ACC112 (cell line): ENCODE results near the gene FRAS1.
"Not testable (repeated sequence)": the region's sequence is repeated elsewhere in the genome, so short reads cannot be mapped to it uniquely, and the experiment has no call there.

Experiments used
- H2AFZ ChIP-seq: fragments of 200-600 bp; sonication (generic); one replicate; pipeline ENCODE4 v1.6.0; 2017; ENCODE audit warnings: antibody characterized with exemption, low read length; ENCODE audit not compliant: unreplicated experiment
- H3K27ac ChIP-seq: fragments of 200-600 bp; sonication (generic); 2 replicates; pipeline ENCODE4 v1.5.1; 2014; ENCODE audit warnings: low read depth, mild to moderate bottlenecking, antibody characterized with exemption, low read length, moderate library complexity
- H3K27me3 ChIP-seq: fragments of 200-600 bp; sonication (generic); 2 replicates; pipeline ENCODE4 v1.6.1; 2014; ENCODE audit warnings: mild to moderate bottlenecking, antibody characterized with exemption, low read length, moderate library complexity, mixed read lengths; ENCODE audit not compliant: insufficient read depth
- H3K36me3 ChIP-seq: fragments of 200-600 bp; sonication (generic); 2 replicates; pipeline ENCODE4 v1.6.1; 2016; ENCODE audit warnings: mild to moderate bottlenecking, antibody characterized with exemption, low read length, moderate library complexity, mixed read lengths; ENCODE audit not compliant: insufficient read depth
- H3K4me1 ChIP-seq: fragments of 200-600 bp; sonication (generic); one replicate; pipeline ENCODE4 v1.6.1; 2016; ENCODE audit warnings: low read length, mixed read lengths; ENCODE audit not compliant: insufficient read depth, unreplicated experiment, control insufficient read depth
- H3K4me3 ChIP-seq: fragments of 200-600 bp; sonication (generic); 2 replicates; pipeline ENCODE4 v1.5.1; 2014; ENCODE audit warnings: mild to moderate bottlenecking, low read depth, low read length
- H3K79me2 ChIP-seq: fragments of 200-600 bp; sonication (generic); one replicate; pipeline ENCODE4 v1.6.0; 2016; ENCODE audit warnings: low read length; ENCODE audit not compliant: control insufficient read depth, unreplicated experiment, insufficient read depth

FRAS1 gene

GRCh38 chr4:78057135-78057599 is at the start of gene FRAS1:
Gene FRAS1 (plus strand): TSS chr4:78057323. CDS start chr4:78058010, 687 bp downstream.
- H3K36me3 ChIP-seq = no peaks in the 10 kb centered on the region
- H3K4me3 ChIP-seq = peak within 1 kb of the TSS; percentile 82
- H3K79me2 ChIP-seq = no peaks in the 10 kb centered on the region
- peak within 1 kb of the TSS; percentile 87 for H2AFZ ChIP-seq
- H3K4me1 ChIP-seq = no peaks in the 10 kb centered on the region
- H3K27ac ChIP-seq = no peak within 1 kb of the TSS
- H3K27me3 ChIP-seq = peaks cover 16% of the 10 kb centered on the region

DNA sequence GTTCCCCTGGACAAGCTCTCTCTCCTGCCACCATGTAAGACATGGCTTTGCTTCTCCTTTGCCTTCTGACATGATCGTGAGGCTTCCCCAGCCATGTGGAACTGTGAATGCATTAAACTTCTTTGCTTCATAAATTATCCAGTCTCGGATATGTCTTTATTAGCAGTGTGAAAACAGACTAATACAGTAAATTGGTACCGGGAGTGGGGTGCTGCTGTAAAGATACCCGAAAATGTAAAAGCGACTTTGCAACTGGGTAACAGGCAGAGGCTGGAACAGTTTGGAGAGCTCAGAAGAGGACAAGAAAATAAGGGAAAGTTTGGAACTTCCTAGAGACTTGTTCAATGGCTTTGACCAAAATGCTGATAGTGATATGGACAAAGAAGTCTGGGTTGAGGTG is 46.1 kb upstream of the FRAS1 start:
- H3K4me3 ChIP-seq, H3K4me1 ChIP-seq, H2AFZ ChIP-seq, H3K27me3 ChIP-seq, H3K27ac ChIP-seq, H3K36me3 ChIP-seq, H3K79me2 ChIP-seq: not testable (repeated sequence)

DNA sequence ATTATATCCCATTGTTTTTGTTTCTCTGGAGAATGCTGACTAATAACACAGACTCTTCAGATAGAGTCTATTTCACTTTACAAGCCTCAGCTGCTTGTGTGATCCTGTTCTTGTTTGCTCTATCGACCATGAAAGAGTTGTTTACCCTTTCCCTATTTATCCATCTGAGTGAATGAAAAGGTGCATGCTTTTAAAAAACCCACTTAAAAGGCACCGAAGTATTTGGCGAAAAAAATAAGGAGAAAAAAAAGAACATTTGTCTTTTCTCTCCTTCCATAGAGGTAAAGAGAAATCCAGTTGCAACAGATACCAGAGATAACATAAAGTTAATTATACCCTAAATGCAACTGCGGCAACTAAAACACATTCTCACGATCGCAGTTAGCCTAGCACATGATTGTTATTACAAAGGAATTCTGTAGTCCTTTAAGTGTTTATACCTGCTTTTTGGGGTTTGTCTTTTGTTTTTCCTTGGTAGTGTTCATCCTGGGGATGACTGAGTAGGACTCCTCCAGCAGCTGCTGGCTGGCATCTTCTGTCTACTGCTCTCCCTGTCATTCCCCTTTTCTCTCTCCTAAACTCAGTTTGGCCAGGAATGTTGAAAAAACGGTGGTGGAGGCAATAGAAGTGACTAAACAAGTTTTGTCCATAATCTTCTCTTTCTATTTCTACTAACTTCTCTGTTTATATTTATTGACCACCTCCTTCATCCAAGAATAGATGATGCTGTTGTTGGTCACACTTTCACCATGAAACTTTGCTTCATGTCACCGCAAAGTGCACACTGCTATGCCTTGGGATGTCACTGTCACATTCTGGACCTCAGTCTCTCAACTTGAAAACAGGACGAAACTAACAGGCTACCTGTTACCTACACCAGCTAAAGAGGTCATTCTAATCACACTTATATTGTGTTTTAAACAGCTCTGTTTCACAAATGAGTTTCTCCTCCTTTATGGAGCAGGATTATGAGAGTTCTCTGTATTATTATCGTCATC is 41.9 kb upstream of the FRAS1 start:
- no peaks in the 10 kb centered on the region for H3K27me3 ChIP-seq
- H3K79me2 ChIP-seq = no peaks in the 10 kb centered on the region
- no peak overlapping the region for H2AFZ ChIP-seq
- no peak overlapping the region for H3K4me3 ChIP-seq
- no peaks in the 10 kb centered on the region for H3K4me1 ChIP-seq
- no peaks in the 10 kb centered on the region for H3K36me3 ChIP-seq
- H3K27ac ChIP-seq = no peak overlapping the region

- no peak overlapping the region for H3K27ac ChIP-seq
- no peaks in the 10 kb centered on the region for H3K4me1 ChIP-seq
- H2AFZ ChIP-seq = no peak overlapping the region
Measured at GRCh38 chr4:78018271-78019049, 38.7 kb upstream of the FRAS1 start.

GRCh38 chr4:78019414-78019813 is 37.7 kb upstream of the FRAS1 start:
- Histone ChIP-seq H3K27me3 (no peaks in the 10 kb centered on the region), H3K79me2 (no peaks in the 10 kb centered on the region), H3K4me3 (no peak overlapping the region), H2AFZ (no peak overlapping the region), H3K36me3 (no peaks in the 10 kb centered on the region), H3K4me1 (peaks cover 4% of the 10 kb centered on the region), H3K27ac (no peak overlapping the region)

More at GRCh38 chr4:78018271-78019049, 38.7 kb upstream of the FRAS1 start:
- no peaks in the 10 kb centered on the region for H3K36me3 ChIP-seq
- H3K27me3 ChIP-seq = no peaks in the 10 kb centered on the region
- H3K79me2 ChIP-seq = no peaks in the 10 kb centered on the region
- no peak overlapping the region for H3K4me3 ChIP-seq

- Histone ChIP-seq H3K4me1 (peaks cover 6% of the 10 kb centered on the region), H3K36me3 (no peaks in the 10 kb centered on the region), H2AFZ (no peak overlapping the region), H3K4me3 (no peak overlapping the region), H3K27ac (no peak overlapping the region), H3K27me3 (no peaks in the 10 kb centered on the region), H3K79me2 (no peaks in the 10 kb centered on the region)
Measured at GRCh38 chr4:78020677-78021076, 36.4 kb upstream of the FRAS1 start.

DNA sequence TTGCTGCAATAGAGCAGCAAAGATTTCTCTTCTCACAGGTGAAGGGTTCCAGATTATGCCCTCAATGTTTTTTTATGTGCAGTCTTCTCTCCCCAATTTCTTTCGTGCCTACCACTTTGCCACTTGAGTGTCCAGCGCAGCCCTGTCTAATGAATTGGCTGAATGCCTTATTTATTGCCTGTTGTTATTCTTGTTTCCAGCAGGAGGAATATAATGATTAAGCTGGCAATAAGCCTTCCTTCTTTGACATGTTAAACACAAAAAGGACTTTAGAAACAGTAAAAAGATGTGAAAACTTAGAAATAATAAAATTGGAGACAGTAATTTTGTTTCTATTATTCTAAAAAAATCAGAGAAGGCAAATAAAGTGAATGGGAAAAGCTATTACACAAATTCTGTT is 34.6 kb upstream of the FRAS1 start:
- H3K27ac ChIP-seq = no peak overlapping the region
- H3K27me3 ChIP-seq = no peaks in the 10 kb centered on the region
- H3K36me3 ChIP-seq = no peaks in the 10 kb centered on the region
- peaks cover 6% of the 10 kb centered on the region for H3K4me1 ChIP-seq
- H2AFZ ChIP-seq = no peak overlapping the region
- H3K79me2 ChIP-seq = no peaks in the 10 kb centered on the region
- H3K4me3 ChIP-seq = no peak overlapping the region

- Histone ChIP-seq H2AFZ (no peak overlapping the region), H3K4me1 (peaks cover 6% of the 10 kb centered on the region), H3K36me3 (no peaks in the 10 kb centered on the region), H3K79me2 (no peaks in the 10 kb centered on the region), H3K27me3 (no peaks in the 10 kb centered on the region), H3K27ac (no peak overlapping the region), H3K4me3 (no peak overlapping the region)
Measured at GRCh38 chr4:78024085-78024484, 33.0 kb upstream of the FRAS1 start.

- H3K27me3 ChIP-seq = no peaks in the 10 kb centered on the region
- no peaks in the 10 kb centered on the region for H3K79me2 ChIP-seq
- H2AFZ ChIP-seq = no peak overlapping the region
- H3K4me1 ChIP-seq = peaks cover 6% of the 10 kb centered on the region
- H3K36me3 ChIP-seq = no peaks in the 10 kb centered on the region
- no peak overlapping the region for H3K27ac ChIP-seq
- H3K4me3 ChIP-seq = no peak overlapping the region
Measured at GRCh38 chr4:78024576-78025091, 32.5 kb upstream of the FRAS1 start.

- peaks cover 8% of the 10 kb centered on the region for H3K27me3 ChIP-seq
- H3K79me2 ChIP-seq = no peaks in the 10 kb centered on the region
- no peak overlapping the region for H2AFZ ChIP-seq
- H3K4me3 ChIP-seq = no peak overlapping the region
- no peaks in the 10 kb centered on the region for H3K36me3 ChIP-seq
- no peaks in the 10 kb centered on the region for H3K4me1 ChIP-seq
- H3K27ac ChIP-seq = no peak overlapping the region
Measured at GRCh38 chr4:78031417-78031950, 25.6 kb upstream of the FRAS1 start.
